C4-2B (cell line): ENCODE measurements around the gene TMCC3.

ENCODE experiments used
- ZFX ChIP-seq: fragments of 450-650 bp; IDR thresholded peaks from 2 replicates; pipeline ENCODE4 v1.6.1; 2017
- TF ChIP-seq, protein P1 (sequence below): fragments of 450-650 bp; conservative IDR thresholded peaks from 2 replicates; pipeline ENCODE4 v1.5.1; 2017; ENCODE audit warnings: mild to moderate bottlenecking

DNA sequence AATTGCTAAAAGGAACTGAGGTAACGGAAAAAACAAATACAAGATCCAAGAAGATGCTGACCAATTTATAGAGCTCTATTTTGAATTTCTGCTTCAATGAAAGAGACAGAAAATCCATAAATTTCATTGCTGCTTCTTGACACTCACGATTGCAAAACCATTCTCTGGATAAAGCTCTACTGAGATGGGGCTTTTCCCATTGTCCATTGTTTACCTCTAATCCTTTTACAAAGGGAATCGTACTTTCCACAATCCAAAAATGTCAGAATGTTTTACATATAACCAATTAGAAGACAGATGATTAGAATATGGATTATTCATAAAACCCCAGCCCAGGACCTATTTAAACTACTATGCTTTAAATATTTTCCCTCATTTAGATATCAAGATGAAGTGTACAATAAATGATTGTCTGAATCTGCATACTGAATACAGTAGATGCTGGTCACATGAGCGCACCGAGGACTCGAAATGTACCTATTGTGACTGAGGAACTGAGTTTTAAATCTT is 16.7 kb upstream of the TMCC3 start:
- TF ChIP-seq, protein P1, sequence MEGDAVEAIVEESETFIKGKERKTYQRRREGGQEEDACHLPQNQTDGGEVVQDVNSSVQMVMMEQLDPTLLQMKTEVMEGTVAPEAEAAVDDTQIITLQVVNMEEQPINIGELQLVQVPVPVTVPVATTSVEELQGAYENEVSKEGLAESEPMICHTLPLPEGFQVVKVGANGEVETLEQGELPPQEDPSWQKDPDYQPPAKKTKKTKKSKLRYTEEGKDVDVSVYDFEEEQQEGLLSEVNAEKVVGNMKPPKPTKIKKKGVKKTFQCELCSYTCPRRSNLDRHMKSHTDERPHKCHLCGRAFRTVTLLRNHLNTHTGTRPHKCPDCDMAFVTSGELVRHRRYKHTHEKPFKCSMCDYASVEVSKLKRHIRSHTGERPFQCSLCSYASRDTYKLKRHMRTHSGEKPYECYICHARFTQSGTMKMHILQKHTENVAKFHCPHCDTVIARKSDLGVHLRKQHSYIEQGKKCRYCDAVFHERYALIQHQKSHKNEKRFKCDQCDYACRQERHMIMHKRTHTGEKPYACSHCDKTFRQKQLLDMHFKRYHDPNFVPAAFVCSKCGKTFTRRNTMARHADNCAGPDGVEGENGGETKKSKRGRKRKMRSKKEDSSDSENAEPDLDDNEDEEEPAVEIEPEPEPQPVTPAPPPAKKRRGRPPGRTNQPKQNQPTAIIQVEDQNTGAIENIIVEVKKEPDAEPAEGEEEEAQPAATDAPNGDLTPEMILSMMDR, result no peak
- TF ChIP-seq ZFX, result no peak
